GM12875 (cell line): ENCODE measurements around the gene GRM5.

Experiments
- H3K4me3 ChIP-seq: one replicate; pipeline ENCODE4 v1.5.1; 2011; ENCODE audit warnings: low read depth, low read length, control low read depth
- TF ChIP-seq, protein P1 (sequence below): IDR thresholded peaks from 2 replicates; pipeline ENCODE4 v1.5.1; 2011; ENCODE audit warnings: low read depth, mild to moderate bottlenecking, control low read depth, inconsistent platforms, low read length, moderate library complexity, borderline replicate concordance; ENCODE audit not compliant: insufficient read depth

The GRM5 gene

GRCh38 chr11:88604260-88604659 lies 461.5 kb downstream of the GRM5 start:
- TF ChIP-seq, protein P1, sequence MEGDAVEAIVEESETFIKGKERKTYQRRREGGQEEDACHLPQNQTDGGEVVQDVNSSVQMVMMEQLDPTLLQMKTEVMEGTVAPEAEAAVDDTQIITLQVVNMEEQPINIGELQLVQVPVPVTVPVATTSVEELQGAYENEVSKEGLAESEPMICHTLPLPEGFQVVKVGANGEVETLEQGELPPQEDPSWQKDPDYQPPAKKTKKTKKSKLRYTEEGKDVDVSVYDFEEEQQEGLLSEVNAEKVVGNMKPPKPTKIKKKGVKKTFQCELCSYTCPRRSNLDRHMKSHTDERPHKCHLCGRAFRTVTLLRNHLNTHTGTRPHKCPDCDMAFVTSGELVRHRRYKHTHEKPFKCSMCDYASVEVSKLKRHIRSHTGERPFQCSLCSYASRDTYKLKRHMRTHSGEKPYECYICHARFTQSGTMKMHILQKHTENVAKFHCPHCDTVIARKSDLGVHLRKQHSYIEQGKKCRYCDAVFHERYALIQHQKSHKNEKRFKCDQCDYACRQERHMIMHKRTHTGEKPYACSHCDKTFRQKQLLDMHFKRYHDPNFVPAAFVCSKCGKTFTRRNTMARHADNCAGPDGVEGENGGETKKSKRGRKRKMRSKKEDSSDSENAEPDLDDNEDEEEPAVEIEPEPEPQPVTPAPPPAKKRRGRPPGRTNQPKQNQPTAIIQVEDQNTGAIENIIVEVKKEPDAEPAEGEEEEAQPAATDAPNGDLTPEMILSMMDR, result no peak
- H3K4me3 ChIP-seq, result no peak overlapping the region

DNA sequence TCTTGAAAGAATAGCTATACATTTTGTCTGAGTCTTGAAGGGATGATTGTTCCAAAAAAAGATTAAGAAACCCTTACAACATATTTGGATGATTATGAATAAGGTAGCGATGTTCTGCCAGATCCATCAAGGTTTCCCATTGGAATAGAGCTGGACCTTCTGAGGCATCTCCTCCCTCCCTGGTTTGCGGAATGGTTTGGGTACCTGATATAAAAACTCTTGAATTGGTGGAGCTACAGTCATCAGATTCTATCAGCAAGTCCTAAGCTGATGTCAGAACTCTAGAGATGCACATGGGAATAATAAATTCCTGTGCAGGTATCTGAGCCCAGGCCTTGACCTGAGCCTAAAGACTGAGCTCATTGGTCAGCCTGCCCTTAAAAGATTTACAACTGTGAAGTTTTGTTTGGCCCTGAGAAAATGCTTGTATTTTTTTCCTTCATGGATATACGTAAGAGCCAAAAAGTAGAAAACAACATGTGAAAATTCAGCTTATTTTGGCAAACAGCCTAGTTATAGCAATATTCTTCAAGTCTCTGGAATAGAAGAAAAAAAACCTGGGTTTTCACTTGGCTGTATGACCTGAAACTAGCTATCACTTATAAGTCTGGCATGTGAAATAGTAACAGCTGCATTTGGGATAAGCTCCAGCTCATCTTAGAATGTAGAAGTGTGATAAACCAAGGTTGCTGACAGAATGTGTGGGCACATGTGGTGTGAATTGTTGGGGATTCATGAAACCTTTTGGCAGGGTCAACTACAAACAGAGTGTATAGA lies 462.5 kb downstream of the GRM5 start:
- TF ChIP-seq, protein P1, result no peak
- H3K4me3 ChIP-seq, result no peak overlapping the region

- no peak overlapping the region for H3K4me3 ChIP-seq
- TF ChIP-seq, protein P1, result no peak
These were observed 468.4 kb downstream of the GRM5 start for GRCh38 chr11:88597387-88597786.

DNA sequence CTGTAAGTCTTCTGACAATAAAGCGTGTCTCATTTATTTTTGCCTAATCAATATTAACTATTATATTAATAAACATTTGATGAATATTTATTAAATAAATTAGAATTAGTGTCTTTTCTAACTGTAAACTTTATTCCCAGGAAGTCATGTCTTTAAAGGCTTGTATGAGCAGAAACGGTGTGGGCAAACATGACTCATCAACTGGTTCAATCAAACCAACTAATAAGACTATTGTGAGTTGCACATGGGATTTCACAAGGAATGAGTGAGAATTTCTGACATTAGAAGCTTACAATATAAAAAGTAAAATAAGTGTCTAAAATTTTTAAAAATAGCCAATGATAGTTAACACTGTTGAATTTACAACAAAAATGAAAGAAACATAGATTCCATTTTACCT lies 469.0 kb downstream of the GRM5 start:
- no peak overlapping the region for H3K4me3 ChIP-seq

GRCh38 chr11:88594274-88594950 lies 471.4 kb downstream of the GRM5 start:
- TF ChIP-seq, protein P1, result no peak
- H3K4me3 ChIP-seq, result no peak overlapping the region

More for the DNA sequence above, 469.0 kb downstream of the GRM5 start:
- TF ChIP-seq, protein P1, result no peak

DNA sequence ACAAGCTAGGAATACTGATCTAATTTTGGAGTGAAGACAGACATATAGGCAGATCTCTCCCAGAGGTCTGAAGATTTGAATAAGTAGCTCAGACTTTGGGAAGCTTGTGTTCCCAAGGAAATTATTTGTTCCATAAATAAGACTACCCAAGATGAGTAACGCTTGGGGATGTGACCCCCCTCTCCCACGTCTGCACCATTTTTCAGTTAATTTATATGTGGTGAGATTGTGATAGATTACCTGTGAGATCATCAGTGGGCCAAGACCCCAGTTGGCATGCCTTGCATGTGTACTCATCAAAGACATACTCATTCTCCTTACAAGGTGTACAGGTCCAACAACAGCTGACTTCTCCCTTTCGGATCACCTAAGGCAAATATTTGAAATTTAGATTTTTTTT lies 475.4 kb downstream of the GRM5 start:
- no peak overlapping the region for H3K4me3 ChIP-seq
- TF ChIP-seq, protein P1, result no peak

DNA sequence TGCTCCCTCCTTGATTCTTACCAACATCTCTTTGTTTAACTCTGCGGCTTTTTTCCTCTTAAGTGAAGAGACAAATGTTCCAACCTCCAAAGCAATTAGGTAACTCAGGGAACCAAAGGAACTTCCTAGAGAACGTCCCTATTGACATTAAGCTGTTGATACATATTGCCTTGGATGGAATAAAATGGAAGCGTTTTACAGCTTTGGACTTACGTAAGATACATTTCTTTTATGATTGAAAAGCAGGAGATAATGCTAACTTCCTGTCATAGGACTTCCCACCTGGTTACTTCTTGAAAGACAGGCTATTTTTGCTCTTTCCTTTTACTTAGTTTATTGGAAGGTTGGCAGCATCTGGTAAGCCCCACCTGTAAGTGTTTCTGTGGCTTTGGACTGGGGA lies 482.5 kb downstream of the GRM5 start:
- TF ChIP-seq, protein P1, result no peak
- H3K4me3 ChIP-seq, result no peak overlapping the region
